ENCODE data around the gene SLC18A3.

DNA sequence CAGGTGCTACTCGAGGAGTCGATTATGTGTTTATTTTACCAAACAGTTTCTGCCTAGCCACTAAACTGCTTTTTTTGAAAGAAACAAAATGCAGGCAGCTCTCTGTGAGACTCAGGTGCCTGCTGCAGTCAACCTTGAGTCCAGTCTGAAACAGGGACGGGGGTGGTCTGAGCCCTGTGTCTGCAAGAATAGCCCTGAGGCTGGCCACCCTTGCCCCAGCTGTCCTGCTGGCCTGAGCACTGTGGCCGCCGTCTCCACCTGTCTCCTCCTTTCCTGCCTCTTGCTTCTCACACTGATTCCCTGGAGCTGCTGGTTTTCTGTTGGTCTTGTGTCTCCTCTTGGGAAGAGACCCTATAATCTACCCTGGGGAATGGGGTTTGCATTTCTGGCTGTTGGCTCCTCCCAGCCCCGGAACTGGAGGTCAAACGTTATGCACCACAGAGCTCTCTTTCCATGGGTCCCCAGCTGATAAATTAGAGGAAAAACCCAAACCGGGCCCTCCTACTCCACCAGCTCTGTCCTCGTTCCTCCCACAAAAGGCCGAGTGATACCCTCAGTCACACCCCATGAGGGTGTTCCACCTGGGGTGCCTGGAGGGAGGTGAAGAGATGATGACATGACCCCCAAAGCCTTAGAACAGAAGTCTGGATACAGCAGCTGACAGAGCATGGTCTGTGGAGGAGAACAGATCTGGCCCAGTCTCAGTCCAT is 15.0 kb upstream of the SLC18A3 start:
- TF ChIP-seq, protein P1, sequence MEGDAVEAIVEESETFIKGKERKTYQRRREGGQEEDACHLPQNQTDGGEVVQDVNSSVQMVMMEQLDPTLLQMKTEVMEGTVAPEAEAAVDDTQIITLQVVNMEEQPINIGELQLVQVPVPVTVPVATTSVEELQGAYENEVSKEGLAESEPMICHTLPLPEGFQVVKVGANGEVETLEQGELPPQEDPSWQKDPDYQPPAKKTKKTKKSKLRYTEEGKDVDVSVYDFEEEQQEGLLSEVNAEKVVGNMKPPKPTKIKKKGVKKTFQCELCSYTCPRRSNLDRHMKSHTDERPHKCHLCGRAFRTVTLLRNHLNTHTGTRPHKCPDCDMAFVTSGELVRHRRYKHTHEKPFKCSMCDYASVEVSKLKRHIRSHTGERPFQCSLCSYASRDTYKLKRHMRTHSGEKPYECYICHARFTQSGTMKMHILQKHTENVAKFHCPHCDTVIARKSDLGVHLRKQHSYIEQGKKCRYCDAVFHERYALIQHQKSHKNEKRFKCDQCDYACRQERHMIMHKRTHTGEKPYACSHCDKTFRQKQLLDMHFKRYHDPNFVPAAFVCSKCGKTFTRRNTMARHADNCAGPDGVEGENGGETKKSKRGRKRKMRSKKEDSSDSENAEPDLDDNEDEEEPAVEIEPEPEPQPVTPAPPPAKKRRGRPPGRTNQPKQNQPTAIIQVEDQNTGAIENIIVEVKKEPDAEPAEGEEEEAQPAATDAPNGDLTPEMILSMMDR (IDR thresholded peaks at IDR 0.05), result no peak
- TF ChIP-seq POLR2A (IDR thresholded peaks at IDR 0.05), result no peak

Measured in uterus (tissue), 2 donors.